ENCODE measurements around the gene DDRGK1.
"Not testable (repeated sequence)": the region's sequence is repeated elsewhere in the genome, so short reads cannot be mapped to it uniquely, and the experiment has no call there.

DDRGK1 gene

GRCh38 chr20:3192226-3193015 lies 12.1 kb downstream of the DDRGK1 start:
- TF ChIP-seq CTCF (IDR thresholded peaks at IDR 0.05; ENCODE audit: borderline replicate concordance, insufficient read depth, low read depth, low read length): no peak

GRCh38 chr20:3190681-3191111 lies 13.8 kb downstream of the DDRGK1 start:
- TF ChIP-seq CTCF (IDR thresholded peaks at IDR 0.05; ENCODE audit: borderline replicate concordance, insufficient read depth, low read depth, low read length): no peak
- no peak overlapping the region for H3K4me3 ChIP-seq (ENCODE audit: low read depth, low read length)

More at GRCh38 chr20:3192226-3193015, 12.1 kb downstream of the DDRGK1 start:
- no peak overlapping the region for H3K4me3 ChIP-seq (ENCODE audit: low read depth, low read length)

GRCh38 chr20:3189561-3190131 lies 14.8 kb downstream of the DDRGK1 start:
- no peak for TF ChIP-seq CTCF (IDR thresholded peaks at IDR 0.05; ENCODE audit: borderline replicate concordance, insufficient read depth, low read depth, low read length)

GRCh38 chr20:3188823-3189413 lies 15.6 kb downstream of the DDRGK1 start:
- no peak for TF ChIP-seq CTCF (IDR thresholded peaks at IDR 0.05; ENCODE audit: borderline replicate concordance, insufficient read depth, low read depth, low read length)
- no peak overlapping the region for H3K4me3 ChIP-seq (ENCODE audit: low read depth, low read length)

More at GRCh38 chr20:3189561-3190131, 14.8 kb downstream of the DDRGK1 start:
- H3K4me3 ChIP-seq (ENCODE audit: low read depth, low read length): no peak overlapping the region

- H3K4me3 ChIP-seq (ENCODE audit: low read depth, low read length): not testable (repeated sequence)
Observed at GRCh38 chr20:3187861-3188260, 16.6 kb downstream of the DDRGK1 start.

GRCh38 chr20:3183896-3184612 lies 20.4 kb downstream of the DDRGK1 start:
- no peak overlapping the region for H3K4me3 ChIP-seq (ENCODE audit: low read depth, low read length)
- no peak for TF ChIP-seq CTCF (IDR thresholded peaks at IDR 0.05; ENCODE audit: borderline replicate concordance, insufficient read depth, low read depth, low read length)

GRCh38 chr20:3182429-3182828 lies 22.1 kb downstream of the DDRGK1 start:
- not testable (repeated sequence) for H3K4me3 ChIP-seq (ENCODE audit: low read depth, low read length)
